ENCODE measurements around the gene ZC3H12D. TPM values are rescaled to one million over a fixed set of nuclear protein-coding genes. Genes with fewer than 3 reads are reported as not detected.

The ZC3H12D gene
- total RNA-seq, 2 experiments from 2014 or later = 124 to 129 TPM

DNA sequence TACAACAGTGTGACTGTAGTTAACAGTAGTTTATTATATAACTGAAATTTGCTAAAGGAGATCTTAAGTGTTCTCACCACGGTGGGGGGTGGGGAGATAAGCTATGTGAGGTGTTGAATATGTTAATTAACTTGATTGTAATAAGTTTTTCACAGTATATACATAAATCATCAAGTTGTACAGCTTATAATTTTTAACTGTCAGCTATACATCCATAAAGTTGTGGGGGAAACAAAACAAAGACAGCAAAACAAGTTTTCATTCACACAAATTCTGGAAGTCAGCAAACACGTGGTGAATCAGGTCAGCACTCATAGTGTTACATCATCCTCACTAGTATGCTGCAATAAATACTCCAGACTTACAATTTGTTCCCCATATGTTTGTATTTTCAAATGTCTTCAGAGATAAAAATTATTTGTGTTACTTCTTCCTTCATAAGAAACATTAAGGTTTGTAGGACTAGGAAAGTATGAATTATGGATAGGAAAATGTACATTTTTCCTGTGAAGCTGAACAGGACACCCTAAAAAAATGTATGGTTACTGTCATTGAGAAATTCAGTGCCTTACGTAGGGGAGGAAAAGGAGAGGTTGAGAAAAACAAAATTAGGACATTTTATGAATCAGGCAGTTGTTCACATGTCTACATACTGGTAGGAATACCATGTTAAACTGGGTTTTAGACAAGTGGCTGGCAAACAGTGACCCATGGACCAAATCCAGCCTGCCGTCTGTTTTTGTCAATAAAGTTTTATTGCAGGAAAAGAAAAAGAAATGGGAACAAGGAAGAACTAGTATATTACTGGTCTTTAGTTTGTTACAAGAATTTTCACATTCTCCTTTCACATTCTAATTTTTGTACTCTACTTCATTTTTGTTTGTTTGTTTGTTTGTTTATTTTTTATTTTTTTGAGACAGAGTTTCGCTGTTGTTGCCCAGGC is 78.7 kb downstream of the ZC3H12D start:
- CTCF ChIA-PET = interaction anchor here (1.1 to 1.2 kb wide), 3 partner anchors 14 to 378 kb away, joined by 3 to 4 read pairs (median 3); no protein-coding TSS in a partner anchor
- H3K36me3 Mint-ChIP-seq = peaks cover 65% of the 10 kb centered on the region
- no peaks in the 10 kb centered on the region for H3K9me3 Mint-ChIP-seq
- no peaks in the 10 kb centered on the region for H3K27me3 Mint-ChIP-seq
- DNase-seq = no peak
- no peak overlapping the region for H3K4me3 Mint-ChIP-seq
- peaks cover 39% of the 10 kb centered on the region for H3K4me1 Mint-ChIP-seq (ENCODE audit: low read depth)
- intact Hi-C loops (cut with micrococcal nuclease) = no loop called here
- H3K27ac Mint-ChIP-seq = peak overlapping the region; percentile 81
- POLR2A ChIA-PET = no interaction called here

- POLR2A ChIA-PET = no interaction called here
- CTCF ChIA-PET = no interaction called here
- no peaks in the 10 kb centered on the region for H3K9me3 Mint-ChIP-seq
- no peaks in the 10 kb centered on the region for H3K27me3 Mint-ChIP-seq
- no peak overlapping the region for H3K4me3 Mint-ChIP-seq
- no peak for DNase-seq
- H3K27ac Mint-ChIP-seq = peak overlapping the region; percentile 47
- intact Hi-C loops (cut with micrococcal nuclease) = no loop called here
- peaks cover 42% of the 10 kb centered on the region for H3K4me1 Mint-ChIP-seq (ENCODE audit: low read depth)
- peaks cover 62% of the 10 kb centered on the region for H3K36me3 Mint-ChIP-seq
Observed at GRCh38 chr6:149403534-149403933, 81.3 kb downstream of the ZC3H12D start.

DNA sequence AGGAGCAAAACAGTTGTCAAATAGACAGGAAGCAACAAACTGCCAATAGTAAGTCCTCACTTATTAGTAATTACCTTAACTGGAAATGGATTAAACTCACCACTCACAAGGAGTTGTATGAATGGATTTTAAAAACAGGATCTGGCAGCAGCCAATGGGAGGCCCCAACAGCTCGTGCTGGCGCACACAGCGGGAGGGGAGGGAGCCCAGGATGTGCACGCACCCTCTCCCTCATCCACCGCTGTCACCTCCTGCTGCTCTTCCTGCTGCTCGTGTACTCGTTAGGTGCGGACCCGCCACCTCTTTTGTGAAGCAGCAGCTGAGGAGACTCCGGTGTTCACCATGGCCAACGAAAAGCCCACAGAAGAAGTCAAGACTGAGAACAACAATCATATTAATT is 84.8 kb downstream of the ZC3H12D start, which contains the start of gene SUMO4:
TSS of gene SUMO4 (plus strand) at position 213 of the 400 bp plus-strand sequence. CDS start at position 343, 130 bp downstream.
- peaks cover 41% of the 10 kb centered on the region for H3K4me1 Mint-ChIP-seq (ENCODE audit: low read depth)
- POLR2A ChIA-PET = no interaction called here
- H3K4me3 Mint-ChIP-seq = no peak within 1 kb of the TSS
- CTCF ChIA-PET = no interaction called here
- DNase-seq = no peak
- H3K27me3 Mint-ChIP-seq = no peaks in the 10 kb centered on the region
- peaks cover 68% of the 10 kb centered on the region for H3K36me3 Mint-ChIP-seq
- H3K9me3 Mint-ChIP-seq = no peaks in the 10 kb centered on the region
- intact Hi-C loops (cut with micrococcal nuclease) = no loop called here
- H3K27ac Mint-ChIP-seq = peak within 1 kb of the TSS; percentile 42

DNA sequence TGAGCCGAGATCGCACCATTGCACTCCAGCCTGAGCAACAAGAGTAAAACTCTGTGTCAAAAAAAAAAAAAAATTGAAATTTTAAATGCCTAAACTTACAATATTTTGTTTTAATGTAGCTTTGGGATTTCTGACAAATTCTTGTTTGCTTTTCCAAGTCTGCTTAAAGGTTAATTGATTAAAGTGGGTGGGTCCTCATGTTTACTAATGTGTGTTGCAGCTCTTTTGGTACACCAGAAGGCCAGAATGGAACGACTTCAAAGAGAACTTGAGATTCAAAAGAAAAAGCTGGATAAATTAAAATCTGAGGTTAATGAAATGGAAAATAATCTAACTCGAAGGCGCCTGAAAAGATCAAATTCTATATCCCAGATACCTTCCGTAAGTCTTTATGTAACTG is 87.4 kb downstream of the ZC3H12D start:
- Mint-ChIP-seq H3K27ac (no peak overlapping the region), H3K4me3 (no peak overlapping the region), H3K36me3 (peaks cover 60% of the 10 kb centered on the region), H3K27me3 (no peaks in the 10 kb centered on the region), H3K9me3 (no peaks in the 10 kb centered on the region), H3K4me1 (ENCODE audit: low read depth) (peaks cover 44% of the 10 kb centered on the region)
- ChIA-PET CTCF (interaction anchor here (0.6 to 1.4 kb wide), 5 partner anchors 81 to 462 kb away, joined by 3 to 5 read pairs (median 3); no protein-coding TSS in a partner anchor), POLR2A (interaction anchor here (0.6 kb wide), 2 partner anchors 83 to 187 kb away, joined by 3 read pairs; no protein-coding TSS in a partner anchor)
- intact Hi-C loops (cut with micrococcal nuclease) = no loop called here
- no peak for DNase-seq

Other genes starting within 250 kb of the ZC3H12D start
- 10 to 100 TPM; 92.0 to 92.9 TPM for gene TAB2, start 167.3 kb downstream of the ZC3H12D start, total RNA-seq
- 1 to 10 TPM; 4.8 to 5.8 TPM for gene SUMO4, start 84.8 kb downstream of the ZC3H12D start, total RNA-seq
- 10 to 100 TPM; 21.5 to 23.6 TPM for gene PPIL4, start 61.0 kb upstream of the ZC3H12D start, total RNA-seq
- gene GINM1, start 81.4 kb upstream of the ZC3H12D start, total RNA-seq = 10 to 100 TPM; 15.6 to 16.0 TPM
- gene KATNA1, start 163.7 kb upstream of the ZC3H12D start, total RNA-seq = 10 to 100 TPM; 22.3 to 22.8 TPM
- gene LATS1, start 233.1 kb upstream of the ZC3H12D start, total RNA-seq = 10 to 100 TPM; 19.1 to 20.1 TPM